Glutamatergic neuron (in vitro differentiated cells): Measurements from ENCODE around the gene TET1. TPM values are rescaled to one million over a fixed set of nuclear protein-coding genes. Genes with fewer than 3 reads are reported as not detected.
"Not testable (repeated sequence)": the region's sequence is repeated elsewhere in the genome, so short reads cannot be mapped to it uniquely, and the experiment has no call there.

ENCODE experiments used
- DNase-seq: peaks from one replicate; pipeline ENCODE4 v3.0.0; 2022
- H3K27ac Mint-ChIP-seq: one replicate; pipeline ENCODE4 v1.8.0; 2020; ENCODE audit warnings: mild to moderate bottlenecking, mixed read lengths, inconsistent platforms; ENCODE audit not compliant: unreplicated experiment
- H3K27me3 Mint-ChIP-seq: one replicate; pipeline ENCODE4 v1.8.0; 2020; ENCODE audit warnings: mild to moderate bottlenecking, moderate library complexity, mixed read lengths, inconsistent platforms; ENCODE audit not compliant: unreplicated experiment
- H3K36me3 Mint-ChIP-seq: one replicate; pipeline ENCODE4 v1.8.0; 2020; ENCODE audit warnings: mild to moderate bottlenecking, mixed read lengths, inconsistent platforms; ENCODE audit not compliant: unreplicated experiment
- H3K4me1 Mint-ChIP-seq: one replicate; pipeline ENCODE4 v1.8.0; 2020; ENCODE audit warnings: mild to moderate bottlenecking, low read depth, mixed read lengths, inconsistent platforms; ENCODE audit not compliant: unreplicated experiment
- H3K4me3 Mint-ChIP-seq: one replicate; pipeline ENCODE4 v1.8.0; 2020; ENCODE audit warnings: mild to moderate bottlenecking, mixed read lengths, inconsistent platforms; ENCODE audit not compliant: unreplicated experiment
- H3K9me3 Mint-ChIP-seq: one replicate; pipeline ENCODE4 v1.8.0; 2020; ENCODE audit warnings: mild to moderate bottlenecking, moderate library complexity, mixed read lengths, inconsistent platforms; ENCODE audit not compliant: unreplicated experiment
- CTCF ChIP-seq: fragments of 200-600 bp; sonication (generic); IDR thresholded peaks from one replicate; pipeline ENCODE4 v1.5.0; 2021; ENCODE audit not compliant: partially characterized antibody, unreplicated experiment
- total RNA-seq: library from RNA; stranded (reverse); fragmentation: NEBNext Ultra II Directional; extraction: Animal tissue kit (Norgen Biotek cat#: 25700); gene quantifications from one replicate; pipeline ENCODE4 v1.2.1, GENCODE V29; 2021; ENCODE audit not compliant: unreplicated experiment

TET1 gene
- total RNA-seq, 1 donor from 2014 or later = 31.6 TPM

GRCh38 chr10:68619595-68619994 lies 59.5 kb downstream of the TET1 start:
- Mint-ChIP-seq H3K36me3 (no peaks in the 10 kb centered on the region), H3K4me3 (no peak overlapping the region), H3K27ac (no peak overlapping the region), H3K4me1 (no peaks in the 10 kb centered on the region), H3K9me3 (no peaks in the 10 kb centered on the region), H3K27me3 (peaks cover 2% of the 10 kb centered on the region)
- no peak for TF ChIP-seq CTCF
- no peak for DNase-seq

- no peaks in the 10 kb centered on the region for H3K27me3 Mint-ChIP-seq
- H3K4me3 Mint-ChIP-seq = no peak overlapping the region
- no peak for DNase-seq
- H3K27ac Mint-ChIP-seq = no peak overlapping the region
- H3K36me3 Mint-ChIP-seq = no peaks in the 10 kb centered on the region
- H3K9me3 Mint-ChIP-seq = no peaks in the 10 kb centered on the region
- TF ChIP-seq CTCF = no peak
- H3K4me1 Mint-ChIP-seq = no peaks in the 10 kb centered on the region
These were observed 65.3 kb downstream of the TET1 start for GRCh38 chr10:68625316-68625921.

- Mint-ChIP-seq H3K36me3 (no peaks in the 10 kb centered on the region), H3K4me1 (no peaks in the 10 kb centered on the region), H3K4me3 (no peak overlapping the region), H3K27ac (no peak overlapping the region), H3K9me3 (no peaks in the 10 kb centered on the region), H3K27me3 (no peaks in the 10 kb centered on the region)
- no peak for DNase-seq
- no peak for TF ChIP-seq CTCF
These were observed 68.5 kb downstream of the TET1 start for GRCh38 chr10:68628576-68629127.

- H3K27ac Mint-ChIP-seq, H3K4me3 Mint-ChIP-seq, H3K36me3 Mint-ChIP-seq, H3K9me3 Mint-ChIP-seq, DNase-seq, H3K4me1 Mint-ChIP-seq, H3K27me3 Mint-ChIP-seq: not testable (repeated sequence)
These were observed 72.1 kb downstream of the TET1 start for GRCh38 chr10:68632271-68632560.

- TF ChIP-seq CTCF = no peak
- no peak overlapping the region for H3K27ac Mint-ChIP-seq
- H3K4me3 Mint-ChIP-seq = no peak overlapping the region
- H3K4me1 Mint-ChIP-seq = no peaks in the 10 kb centered on the region
- DNase-seq = no peak
- H3K27me3 Mint-ChIP-seq = no peaks in the 10 kb centered on the region
- no peaks in the 10 kb centered on the region for H3K9me3 Mint-ChIP-seq
- no peaks in the 10 kb centered on the region for H3K36me3 Mint-ChIP-seq
These were observed 73.1 kb downstream of the TET1 start for GRCh38 chr10:68633281-68633680.
